A673 (cell line): ENCODE results near the gene RNF26.

Experiments
- EZH2 ChIP-seq: fragments of 200-600 bp; sonication (generic); IDR thresholded peaks from 2 replicates; pipeline ENCODE4 v1.6.1; 2017; ENCODE audit warnings: borderline replicate concordance, low read depth, mild to moderate bottlenecking, mixed read lengths, antibody characterized with exemption, low read length; ENCODE audit not compliant: poor library complexity, severe bottlenecking
- TF ChIP-seq, protein P1 (sequence below): fragments of 300-800, 200-600 bp; sonication (generic); conservative IDR thresholded peaks from 2 replicates; pipeline ENCODE4 v1.5.1; 2017; ENCODE audit warnings: low read depth, mild to moderate bottlenecking, antibody characterized with exemption, low read length, moderate library complexity, mixed read lengths

DNA sequence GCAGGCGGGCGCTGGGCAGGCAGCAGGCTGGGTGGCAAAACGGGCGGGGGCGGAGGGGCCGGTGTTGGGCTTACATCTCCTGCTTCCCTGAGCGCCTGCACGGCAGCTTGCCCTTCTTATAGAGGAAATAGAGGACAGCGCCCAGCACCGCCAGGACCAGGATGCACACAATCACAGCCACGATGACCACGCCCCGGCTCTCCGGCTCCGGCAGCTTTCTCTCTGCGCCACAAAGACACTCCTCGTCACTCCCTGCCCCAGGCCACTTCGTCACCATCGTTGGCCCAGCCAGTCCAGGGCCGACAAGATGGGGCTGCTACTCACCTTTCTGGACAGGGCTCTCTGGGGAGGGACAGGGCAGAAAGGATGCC lies 23.7 kb upstream of the RNF26 start:
- TF ChIP-seq, protein P1, sequence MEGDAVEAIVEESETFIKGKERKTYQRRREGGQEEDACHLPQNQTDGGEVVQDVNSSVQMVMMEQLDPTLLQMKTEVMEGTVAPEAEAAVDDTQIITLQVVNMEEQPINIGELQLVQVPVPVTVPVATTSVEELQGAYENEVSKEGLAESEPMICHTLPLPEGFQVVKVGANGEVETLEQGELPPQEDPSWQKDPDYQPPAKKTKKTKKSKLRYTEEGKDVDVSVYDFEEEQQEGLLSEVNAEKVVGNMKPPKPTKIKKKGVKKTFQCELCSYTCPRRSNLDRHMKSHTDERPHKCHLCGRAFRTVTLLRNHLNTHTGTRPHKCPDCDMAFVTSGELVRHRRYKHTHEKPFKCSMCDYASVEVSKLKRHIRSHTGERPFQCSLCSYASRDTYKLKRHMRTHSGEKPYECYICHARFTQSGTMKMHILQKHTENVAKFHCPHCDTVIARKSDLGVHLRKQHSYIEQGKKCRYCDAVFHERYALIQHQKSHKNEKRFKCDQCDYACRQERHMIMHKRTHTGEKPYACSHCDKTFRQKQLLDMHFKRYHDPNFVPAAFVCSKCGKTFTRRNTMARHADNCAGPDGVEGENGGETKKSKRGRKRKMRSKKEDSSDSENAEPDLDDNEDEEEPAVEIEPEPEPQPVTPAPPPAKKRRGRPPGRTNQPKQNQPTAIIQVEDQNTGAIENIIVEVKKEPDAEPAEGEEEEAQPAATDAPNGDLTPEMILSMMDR, result no peak
- TF ChIP-seq EZH2, result no peak
